Stimulated activated CD4-positive, alpha-beta T cell treated with anti-CD3 and anti-CD28 coated beads, TNF-alpha, amount 100 ng/mL, for 48 hours (primary cell): Measurements from ENCODE around the gene SPCS2.
"Not testable (repeated sequence)": the region's sequence is repeated elsewhere in the genome, so short reads cannot be mapped to it uniquely, and the experiment has no call there.

Source experiments
- DNase-seq, 3 donors: peaks; one replicate each; pipeline ENCODE4 v3.0.0-alpha.2; 2020; ENCODE audit warnings: low read depth in 3 of 3

The SPCS2 gene

DNA sequence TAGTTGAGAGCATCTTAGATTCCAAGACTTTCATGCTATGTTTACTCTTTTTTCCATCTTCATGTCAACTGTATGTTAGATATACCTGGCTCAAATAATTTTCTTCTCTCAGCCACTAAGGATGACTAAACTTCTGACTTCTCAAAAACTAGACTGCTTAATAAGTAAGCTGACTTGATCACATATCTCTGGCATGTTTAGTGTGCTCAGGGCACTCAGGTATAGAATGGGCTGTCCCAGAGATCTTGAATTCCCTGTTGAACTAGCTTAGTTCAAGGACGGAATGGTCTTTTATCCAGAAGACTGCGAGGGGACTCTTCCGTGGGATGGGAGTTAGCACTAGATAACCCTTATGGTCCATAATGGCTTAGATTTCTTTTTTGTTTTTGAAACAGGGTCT is 52.6 kb downstream of the SPCS2 start:
- DNase-seq, result no peak

DNA sequence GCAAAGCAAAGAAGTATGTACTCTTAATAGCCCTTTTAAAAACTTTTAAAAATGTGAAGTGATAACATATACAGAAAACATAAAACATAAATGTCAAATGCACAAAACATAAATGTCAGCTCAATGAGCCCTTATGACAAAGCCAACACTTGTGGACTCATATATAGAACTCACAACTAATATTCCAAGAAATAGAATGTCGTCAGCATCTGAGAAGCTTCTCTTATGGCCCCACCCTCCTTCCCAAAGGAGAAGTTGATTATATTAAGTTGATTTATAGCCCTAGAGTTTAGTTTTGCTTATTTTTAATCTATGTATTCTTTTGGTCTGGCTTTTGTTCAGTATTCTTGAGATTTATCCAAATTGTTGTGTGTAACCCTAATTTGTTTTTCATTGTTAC is 53.5 kb downstream of the SPCS2 start:
- DNase-seq, result no peak

DNA sequence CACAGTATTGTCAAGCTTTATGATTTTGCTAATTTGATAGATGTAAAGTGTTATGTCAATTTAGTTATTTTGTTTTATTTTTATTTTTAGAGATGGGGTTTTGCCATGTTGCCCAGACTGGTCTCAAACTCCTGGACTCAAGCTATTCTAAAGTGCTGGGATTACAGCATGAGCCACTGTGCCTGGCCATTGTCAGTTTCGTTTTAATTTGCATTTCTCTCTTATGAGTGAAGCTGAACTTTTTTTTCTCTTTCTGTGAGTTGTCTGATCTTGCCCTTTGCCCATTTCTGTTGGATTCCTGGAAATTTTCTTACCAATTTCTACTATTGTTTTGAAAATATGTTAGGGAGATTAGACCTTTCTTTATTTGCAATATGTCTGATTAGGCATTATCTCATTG is 55.1 kb downstream of the SPCS2 start:
- DNase-seq, result no peak

DNA sequence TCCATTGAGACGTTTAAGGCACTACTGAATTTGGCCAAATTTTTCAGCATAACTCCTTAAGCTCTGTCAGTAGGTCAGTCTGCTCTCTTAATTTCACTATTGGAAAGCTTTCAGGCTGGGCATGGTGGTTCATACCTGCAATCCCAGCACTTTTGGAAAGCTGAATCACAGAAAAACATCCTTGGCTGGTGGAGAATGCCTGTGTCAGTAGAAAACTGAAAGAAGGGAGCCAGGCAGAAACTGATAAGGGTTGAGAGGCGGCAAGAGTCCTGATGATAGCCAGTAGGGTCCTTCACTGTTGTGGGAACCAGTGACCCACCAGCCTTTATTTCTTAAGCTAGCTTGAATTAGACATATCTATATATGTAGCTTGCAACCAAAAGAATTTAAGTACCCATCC is 62.3 kb downstream of the SPCS2 start:
- no peak for DNase-seq

DNA sequence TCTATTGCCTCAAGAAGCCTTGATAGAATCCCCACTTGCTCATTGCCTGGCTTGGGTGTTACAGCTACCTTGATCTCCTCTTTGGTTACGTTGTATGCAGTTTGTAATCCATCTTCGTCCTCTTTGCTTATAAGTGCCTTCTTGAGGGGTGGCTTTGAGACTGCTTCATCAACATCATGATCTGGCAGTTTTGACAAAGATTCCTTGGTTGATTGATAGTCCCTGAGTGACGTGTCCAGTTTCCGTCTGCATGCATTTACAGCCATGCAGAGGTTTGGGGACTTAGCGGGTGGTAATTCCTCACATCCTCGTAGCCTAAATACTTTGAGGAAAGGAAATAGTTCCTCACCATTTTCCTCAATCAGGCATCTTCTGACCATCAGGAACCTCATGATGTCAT is 62.8 kb downstream of the SPCS2 start:
- no peak for DNase-seq

DNA sequence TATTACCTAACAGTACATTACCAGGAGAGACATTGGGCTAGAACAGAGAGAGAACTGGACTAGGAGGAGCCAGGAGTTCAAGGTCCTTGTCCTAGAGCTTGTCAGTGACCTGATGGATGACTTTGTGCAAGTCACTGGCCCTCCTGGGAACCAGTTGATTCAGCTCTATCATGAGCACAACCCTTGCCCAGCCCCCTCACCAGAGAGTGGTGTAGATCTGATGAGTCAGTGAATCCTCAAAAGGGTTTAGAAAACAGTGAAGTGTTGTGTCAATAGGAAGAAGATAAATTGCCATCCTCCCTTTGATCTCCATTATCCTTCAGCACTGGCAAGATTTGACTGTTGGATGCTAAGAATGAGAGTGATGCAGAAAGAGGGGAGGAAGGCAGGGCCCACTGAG is 64.0 kb downstream of the SPCS2 start:
- DNase-seq, result no peak

DNA sequence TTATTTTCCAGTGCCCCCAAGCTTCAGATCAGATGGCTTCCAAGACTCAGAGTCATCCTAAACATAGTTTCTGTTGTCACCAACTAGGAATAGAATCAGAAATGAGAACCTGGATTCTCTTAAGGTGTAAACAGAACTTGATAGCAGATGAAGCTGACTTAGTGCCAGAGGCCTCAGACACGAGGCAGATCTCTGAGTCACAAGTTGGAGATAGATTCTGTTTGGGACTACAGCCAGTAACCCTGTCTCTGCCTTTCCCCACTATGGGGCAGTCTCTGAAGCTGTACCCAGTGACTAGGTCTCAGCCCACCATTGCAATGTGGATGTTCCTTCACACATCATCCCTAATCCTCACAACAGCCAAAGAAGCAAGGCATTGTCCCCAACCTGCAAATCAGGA is 65.1 kb downstream of the SPCS2 start:
- no peak for DNase-seq

DNA sequence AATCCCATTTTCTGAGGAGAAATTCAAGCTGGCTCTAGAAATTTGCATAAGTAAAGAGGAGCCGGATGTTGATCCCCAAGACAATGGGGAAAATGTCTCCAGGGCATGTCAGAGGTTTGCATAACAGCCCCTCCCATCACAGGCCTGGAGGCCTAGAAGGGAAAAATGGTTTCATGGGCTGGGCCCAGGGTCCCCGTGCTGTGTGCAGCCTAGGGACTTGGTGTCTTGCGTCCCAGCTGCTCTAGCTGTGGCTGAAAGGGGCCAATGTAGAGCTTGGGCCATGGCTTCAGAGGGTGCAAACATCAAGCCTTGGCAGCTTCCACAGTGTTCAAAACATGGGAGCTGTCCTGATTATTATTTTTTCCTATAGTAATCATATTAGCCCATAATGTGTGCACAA is 70.1 kb downstream of the SPCS2 start:
- not testable (repeated sequence) for DNase-seq

DNA sequence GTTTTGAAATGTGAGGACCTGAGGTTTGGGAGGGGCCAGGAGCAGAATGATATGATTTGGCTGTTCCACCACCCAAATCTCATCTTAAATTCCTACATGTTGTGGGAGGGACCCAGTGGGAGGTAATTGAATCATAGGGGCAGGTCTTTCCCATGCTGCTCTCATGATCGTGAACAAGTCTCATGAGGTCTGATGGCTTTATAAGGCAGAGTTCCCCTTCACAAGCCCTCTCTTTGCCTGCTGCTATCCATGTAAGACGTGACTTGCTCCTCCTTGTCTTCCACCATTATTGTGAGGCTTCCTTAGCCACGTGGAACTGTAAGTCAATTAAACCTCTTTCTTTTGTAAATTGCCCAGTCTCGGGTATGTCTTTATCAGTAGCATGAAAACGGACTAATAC is 71.3 kb downstream of the SPCS2 start:
- not testable (repeated sequence) for DNase-seq

DNA sequence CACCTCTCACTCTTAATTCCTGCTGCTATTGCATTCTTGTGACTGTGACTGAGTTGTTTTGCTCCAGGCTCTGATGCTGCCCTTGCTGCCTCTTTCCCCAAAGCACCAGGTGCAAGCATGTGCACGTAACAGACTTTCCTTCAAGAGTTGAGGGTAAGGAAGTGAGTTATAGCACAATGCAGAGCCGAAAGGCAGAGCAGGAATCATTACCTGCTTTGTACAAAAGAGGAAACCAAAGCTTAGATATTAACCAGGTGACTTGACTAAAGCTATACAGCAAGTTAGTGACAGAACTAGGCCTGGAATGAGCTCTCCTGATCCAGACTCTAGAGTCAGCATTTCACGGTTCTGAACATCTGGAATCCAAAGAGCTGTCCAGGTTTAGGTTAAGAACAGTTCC is 73.2 kb downstream of the SPCS2 start:
- DNase-seq, result no peak

DNA sequence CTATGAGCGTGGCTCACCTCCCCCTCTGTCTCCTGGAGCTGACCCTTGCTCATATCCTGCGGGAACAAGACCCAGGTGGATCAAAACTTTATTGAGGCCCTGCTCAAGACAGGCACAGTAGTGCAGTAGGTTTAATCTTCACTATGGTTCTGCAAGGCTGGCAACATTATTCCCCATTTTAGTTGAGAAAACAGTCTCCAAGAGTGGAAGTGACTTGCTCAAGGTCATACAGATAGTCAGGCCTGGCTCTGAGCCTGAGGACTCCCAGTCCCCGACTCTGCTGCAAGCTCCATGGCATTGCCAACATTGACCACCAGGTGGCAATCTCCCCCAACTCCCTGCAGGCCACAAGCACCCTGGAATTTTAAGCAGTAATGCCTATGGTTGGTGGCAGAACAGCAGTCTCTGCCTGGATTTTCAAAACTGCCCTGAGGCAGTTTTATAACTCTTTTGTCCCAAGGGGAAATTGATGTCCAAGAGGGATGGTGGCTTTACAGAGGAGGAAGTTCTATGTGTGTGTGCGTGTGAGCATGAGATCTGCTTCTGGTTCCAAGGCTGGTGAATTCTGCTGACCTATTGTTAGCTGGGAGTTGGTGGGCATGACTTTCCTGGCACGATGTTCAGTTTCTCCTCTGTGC is 73.8 kb downstream of the SPCS2 start:
- peak; percentile 42 to 58 (median 43) for DNase-seq

DNA sequence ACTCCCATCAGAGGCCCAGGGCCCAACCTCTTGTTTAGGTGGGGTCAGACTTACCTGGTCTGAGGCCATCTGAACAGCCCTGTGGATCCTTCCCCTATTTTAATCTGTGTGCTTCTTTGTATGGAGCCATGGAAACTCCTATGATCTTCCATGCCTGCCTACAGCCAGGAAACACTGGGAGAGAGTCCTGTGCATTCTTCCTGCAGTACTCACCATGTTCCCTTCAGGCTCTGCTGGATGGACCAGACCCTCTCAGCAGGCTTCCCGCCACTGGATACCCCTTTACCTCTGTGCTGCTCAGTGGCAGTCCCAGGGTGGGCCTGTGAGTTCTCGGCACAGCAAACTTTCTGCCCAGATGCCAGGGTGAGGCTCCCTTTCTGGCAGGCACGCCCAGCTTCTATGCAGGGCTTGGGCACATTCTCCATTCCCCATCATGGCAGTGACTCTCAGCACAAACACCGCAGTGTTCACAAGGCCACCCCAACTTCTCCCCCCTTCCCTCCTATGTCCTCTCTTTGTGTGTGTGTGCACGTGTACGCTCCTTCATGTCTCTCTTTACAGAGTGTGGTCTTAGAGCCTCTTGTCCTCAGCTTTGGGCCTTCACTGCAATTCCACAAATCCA is 74.5 kb downstream of the SPCS2 start:
- no peak for DNase-seq

DNA sequence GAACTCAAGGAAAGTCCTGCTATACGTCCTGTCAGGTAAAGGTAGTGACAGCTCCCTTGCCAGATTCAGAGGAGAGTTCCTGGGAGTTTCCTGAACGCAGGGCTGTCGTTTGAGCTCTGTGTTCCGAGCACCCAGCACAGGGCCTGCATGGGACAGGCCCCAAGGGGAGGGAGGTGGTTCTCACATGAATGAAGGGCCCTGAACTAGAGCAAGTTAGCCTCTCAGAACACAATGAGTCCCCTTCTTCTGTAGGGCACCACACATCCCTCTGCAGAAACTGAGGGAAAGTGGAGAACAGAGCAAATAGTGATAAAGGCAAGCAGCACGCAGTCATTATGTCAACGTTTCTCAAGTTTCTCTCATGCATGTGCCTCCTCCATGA is 75.0 kb downstream of the SPCS2 start:
- DNase-seq, result no peak

DNA sequence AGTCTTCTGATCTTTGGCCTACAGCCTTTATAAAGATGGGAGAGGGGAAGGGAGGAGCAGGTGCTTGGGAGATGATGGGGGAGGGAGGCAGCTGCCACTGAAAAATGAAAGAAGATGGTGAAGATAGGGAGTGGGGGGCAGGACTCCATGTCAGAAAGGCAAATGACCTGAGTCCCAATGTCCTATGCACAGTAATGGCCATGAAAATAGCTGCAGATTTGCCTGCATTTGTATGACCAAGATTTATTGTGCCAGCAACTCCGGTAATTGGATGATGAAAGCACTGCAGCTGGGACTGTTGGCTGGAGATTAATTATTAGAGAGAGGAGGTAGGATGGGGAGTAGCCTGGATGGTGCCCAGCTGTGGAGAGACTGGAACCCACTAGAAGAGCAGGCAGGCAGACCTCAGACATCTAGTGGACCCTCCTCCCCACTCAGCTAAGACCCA is 75.7 kb downstream of the SPCS2 start:
- no peak for DNase-seq

DNA sequence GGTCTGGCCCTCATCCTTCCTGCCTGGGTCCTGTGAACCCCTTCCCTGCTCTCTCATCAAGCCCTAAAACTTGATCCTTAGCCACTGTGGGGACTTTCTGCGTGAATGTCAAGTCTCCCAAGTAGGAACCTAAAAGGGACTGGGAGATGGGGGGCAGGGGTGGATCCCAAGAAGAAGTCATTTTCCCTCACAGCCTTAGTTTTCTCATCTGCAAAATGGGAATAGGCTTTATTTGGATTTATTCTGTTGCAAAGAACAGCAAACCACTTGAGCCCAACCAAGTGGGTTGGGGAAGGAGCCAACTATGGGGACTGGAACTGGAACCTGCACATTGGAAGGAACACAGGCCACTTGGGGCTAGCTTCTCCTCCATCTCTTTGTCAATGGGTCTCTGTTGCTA is 76.5 kb downstream of the SPCS2 start:
- no peak for DNase-seq

DNA sequence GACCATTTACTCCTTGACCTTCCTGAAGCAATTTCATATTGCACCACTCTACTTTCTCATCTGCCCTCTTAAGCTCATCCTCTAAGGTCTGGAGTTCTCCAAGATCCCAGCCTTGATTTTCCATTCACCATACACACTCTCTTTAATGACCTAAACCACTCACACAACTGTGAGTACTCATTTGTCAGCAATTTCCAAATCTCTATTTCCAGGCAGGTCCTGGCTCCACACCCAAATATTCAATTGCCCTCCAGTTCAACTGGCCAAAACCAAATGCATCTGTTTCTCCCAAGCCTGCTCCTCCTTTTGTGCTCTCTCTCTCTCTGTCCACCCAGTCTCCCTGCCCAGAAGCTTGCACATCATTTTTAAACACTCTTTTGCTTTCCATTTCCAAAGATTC is 79.3 kb downstream of the SPCS2 start:
- DNase-seq, result no peak
